Mesenchymal stem cell (in vitro differentiated cells and primary cell): ENCODE results near the gene SLC35F4.

Source experiments
- DNase-seq: peaks from one replicate; pipeline ENCODE4 v3.0.0-alpha.2; 2013
- H2AFZ ChIP-seq: one replicate; pipeline ENCODE4 v1.6.1; 2013; ENCODE audit warnings: low read depth, mild to moderate bottlenecking, control low read depth, inconsistent platforms, low read length, moderate library complexity
- H2AK5ac ChIP-seq: 2 replicates; pipeline ENCODE4 v1.6.1; 2013; ENCODE audit warnings: low read length, moderate library complexity, mild to moderate bottlenecking, inconsistent platforms; ENCODE audit not compliant: severe bottlenecking
- H2BK120ac ChIP-seq: one replicate; pipeline ENCODE4 v1.6.1; 2013; ENCODE audit warnings: low read depth, mild to moderate bottlenecking, inconsistent platforms, low read length, moderate library complexity
- H2BK12ac ChIP-seq, 2 experiments: one replicate each; pipeline ENCODE4 v1.6.1; 2013; ENCODE audit warnings: inconsistent platforms in 2 of 2, low read length in 2 of 2, mild to moderate bottlenecking in 2 of 2, moderate library complexity in 2 of 2, control low read depth in 1 of 2
- H2BK15ac ChIP-seq: one replicate; pipeline ENCODE4 v1.6.1; 2013; ENCODE audit warnings: mild to moderate bottlenecking, low read depth, inconsistent platforms; ENCODE audit not compliant: poor library complexity, severe bottlenecking
- H2BK5ac ChIP-seq: 2 replicates; pipeline ENCODE4 v1.6.1; 2013; ENCODE audit warnings: low read depth, mild to moderate bottlenecking, low read length, control low read depth, inconsistent platforms; ENCODE audit not compliant: poor library complexity, severe bottlenecking
- H3K14ac ChIP-seq, 2 experiments: one replicate each; pipeline ENCODE4 v1.6.1; 2013; ENCODE audit warnings: inconsistent platforms in 2 of 2, low read length in 2 of 2, control low read depth in 1 of 2, mild to moderate bottlenecking in 1 of 2, moderate library complexity in 1 of 2
- H3K18ac ChIP-seq, 2 experiments: one replicate each; pipeline ENCODE4 v1.6.1; 2013; ENCODE audit warnings: inconsistent platforms in 2 of 2, low read length in 2 of 2, control low read depth in 1 of 2, low read depth in 1 of 2, mild to moderate bottlenecking in 1 of 2
- H3K23ac ChIP-seq, 2 experiments: one replicate each; pipeline ENCODE4 v1.6.1; 2013; ENCODE audit warnings: inconsistent platforms in 2 of 2, low read length in 2 of 2, mild to moderate bottlenecking in 2 of 2, moderate library complexity in 2 of 2, control low read depth in 1 of 2
- H3K27ac ChIP-seq: 2 replicates; pipeline ENCODE4 v1.5.1; 2013; ENCODE audit warnings: mild to moderate bottlenecking, moderate library complexity, low read length, control low read depth, inconsistent platforms; ENCODE audit not compliant: poor library complexity, severe bottlenecking
- H3K27me3 ChIP-seq, 2 experiments: 2 replicates each; pipeline versions ENCODE4 v1.6.1 to v1.7.0; 2013; ENCODE audit warnings: low read length in 2 of 2, mild to moderate bottlenecking in 2 of 2, moderate library complexity in 2 of 2, control low read depth in 1 of 2, inconsistent platforms in 1 of 2; ENCODE audit not compliant: control insufficient read depth in 1 of 2, insufficient read depth in 1 of 2
- H3K36me3 ChIP-seq, 2 experiments: 2 replicates each; pipeline versions ENCODE4 v1.6.1 to v1.7.0; 2013; ENCODE audit warnings: low read length in 2 of 2, control low read depth in 1 of 2, inconsistent platforms in 1 of 2, low read depth in 1 of 2, mild to moderate bottlenecking in 1 of 2; ENCODE audit not compliant: insufficient read depth in 2 of 2, control insufficient read depth in 1 of 2
- H3K4ac ChIP-seq, 2 experiments: one replicate each; pipeline ENCODE4 v1.6.1; 2013; ENCODE audit warnings: inconsistent platforms in 2 of 2, low read length in 2 of 2, mild to moderate bottlenecking in 2 of 2, moderate library complexity in 2 of 2, control low read depth in 1 of 2, low read depth in 1 of 2
- H3K4me1 ChIP-seq: 2 replicates; pipeline ENCODE4 v1.6.1; 2013; ENCODE audit warnings: low read depth, low read length, control low read depth; ENCODE audit not compliant: control insufficient read depth, insufficient read depth
- H3K4me2 ChIP-seq: 2 replicates; pipeline ENCODE4 v1.6.1; 2013; ENCODE audit warnings: low read length, mild to moderate bottlenecking, inconsistent platforms; ENCODE audit not compliant: poor library complexity, severe bottlenecking
- H3K4me3 ChIP-seq, 2 experiments: 2 replicates each; pipeline versions ENCODE4 v1.5.1 to v1.7.0; 2013; ENCODE audit warnings: low read length in 2 of 2, mild to moderate bottlenecking in 2 of 2, control low read depth in 1 of 2, low read depth in 1 of 2; ENCODE audit not compliant: insufficient read depth in 1 of 2
- H3K79me1 ChIP-seq: replicated peaks from 2 replicates; pipeline ENCODE4 v1.6.1; 2013; ENCODE audit warnings: mild to moderate bottlenecking, control low read depth, low read length, inconsistent platforms; ENCODE audit not compliant: poor library complexity, severe bottlenecking
- H3K9ac ChIP-seq: 2 replicates; pipeline ENCODE4 v1.7.0; 2013; ENCODE audit warnings: mild to moderate bottlenecking, low read length, moderate library complexity
- H3K9me3 ChIP-seq: 2 replicates; pipeline ENCODE4 v1.7.0; 2013; ENCODE audit warnings: mild to moderate bottlenecking, low read length; ENCODE audit not compliant: control insufficient read depth
- H4K8ac ChIP-seq: one replicate; pipeline ENCODE4 v1.6.1; 2013; ENCODE audit warnings: inconsistent platforms, mild to moderate bottlenecking, low read length, moderate library complexity
- H4K91ac ChIP-seq: one replicate; pipeline ENCODE4 v1.6.1; 2013; ENCODE audit warnings: mild to moderate bottlenecking, low read length, inconsistent platforms
- WGBS: methylation state at CpG from one replicate; pipeline ENCODE4 v1.1.7; 2013; ENCODE audit warnings: mixed read lengths; 5-methylcytosine and 5-hydroxymethylcytosine counted together

The SLC35F4 gene

GRCh38 chr14:57822081-57822480 lies 43.8 kb downstream of the SLC35F4 start:
- H3K36me3 ChIP-seq: no peaks in the 10 kb centered on the region
- H3K4me1 ChIP-seq: no peaks in the 10 kb centered on the region
- no peak overlapping the region for H2AK5ac ChIP-seq
- H3K23ac ChIP-seq: no peak overlapping the region
- no peak overlapping the region for H4K91ac ChIP-seq
- no peak overlapping the region for H3K4me3 ChIP-seq
- H3K79me1 ChIP-seq: no peaks in the 10 kb centered on the region
- H3K9ac ChIP-seq: no peak overlapping the region
- H2BK120ac ChIP-seq: no peak overlapping the region
- H3K27ac ChIP-seq: no peak overlapping the region
- no peak overlapping the region for H2BK15ac ChIP-seq
- H2AFZ ChIP-seq: no peak overlapping the region
- no peak overlapping the region for H2BK5ac ChIP-seq
- H4K8ac ChIP-seq: no peak overlapping the region
- no peaks in the 10 kb centered on the region for H3K27me3 ChIP-seq
- H3K4me2 ChIP-seq: no peak overlapping the region
- DNase-seq: no peak
- H3K9me3 ChIP-seq: no peaks in the 10 kb centered on the region
- H2BK12ac ChIP-seq: no peak overlapping the region
- no peak overlapping the region for H3K4ac ChIP-seq
- no peak overlapping the region for H3K14ac ChIP-seq
- H3K18ac ChIP-seq: no peak overlapping the region

GRCh38 chr14:57820581-57820980 lies 45.3 kb downstream of the SLC35F4 start:
- H3K4me1 ChIP-seq: no peaks in the 10 kb centered on the region
- H3K14ac ChIP-seq: no peak overlapping the region
- H3K23ac ChIP-seq: no peak overlapping the region
- no peak overlapping the region for H3K18ac ChIP-seq
- DNase-seq: no peak
- H2BK12ac ChIP-seq: no peak overlapping the region
- no peak overlapping the region for H2BK5ac ChIP-seq
- WGBS: 100% methylated on average over 1 of the region's 2 CpGs
- H3K9me3 ChIP-seq: no peaks in the 10 kb centered on the region
- H2AK5ac ChIP-seq: no peak overlapping the region
- no peak overlapping the region for H2BK120ac ChIP-seq
- H3K4me3 ChIP-seq: no peak overlapping the region
- H2AFZ ChIP-seq: no peak overlapping the region
- H3K79me1 ChIP-seq: no peaks in the 10 kb centered on the region
- no peak overlapping the region for H3K4ac ChIP-seq
- no peaks in the 10 kb centered on the region for H3K27me3 ChIP-seq
- H3K27ac ChIP-seq: no peak overlapping the region
- no peak overlapping the region for H4K91ac ChIP-seq
- peak overlapping the region; percentile 48 for H3K9ac ChIP-seq
- no peak overlapping the region for H3K4me2 ChIP-seq
- H3K36me3 ChIP-seq: no peaks in the 10 kb centered on the region
- no peak overlapping the region for H2BK15ac ChIP-seq
- H4K8ac ChIP-seq: no peak overlapping the region

GRCh38 chr14:57818511-57818910 lies 47.4 kb downstream of the SLC35F4 start:
- WGBS: 38% methylated on average over 1 of the region's 1 CpG
- Histone ChIP-seq H3K14ac (no peak overlapping the region), H3K4me2 (no peak overlapping the region)

GRCh38 chr14:57816568-57817284 lies 49.2 kb downstream of the SLC35F4 start:
- Histone ChIP-seq H2BK120ac (no peak overlapping the region), H3K27ac (no peak overlapping the region)
- DNase-seq: no peak

More at GRCh38 chr14:57818511-57818910, 47.4 kb downstream of the SLC35F4 start:
- Histone ChIP-seq H2AK5ac (no peak overlapping the region), H4K91ac (no peak overlapping the region), H3K36me3 (no peaks in the 10 kb centered on the region), H3K23ac (no peak overlapping the region), H3K27me3 (no peaks in the 10 kb centered on the region), H3K9me3 (no peaks in the 10 kb centered on the region), H4K8ac (no peak overlapping the region), H2BK12ac (no peak overlapping the region), H2BK15ac (no peak overlapping the region), H3K4me3 (no peak overlapping the region), H3K27ac (no peak overlapping the region), H2BK120ac (no peak overlapping the region), H3K4ac (no peak overlapping the region), H3K79me1 (no peaks in the 10 kb centered on the region), H3K9ac (no peak overlapping the region), H3K18ac (no peak overlapping the region), H3K4me1 (no peaks in the 10 kb centered on the region), H2AFZ (no peak overlapping the region), H2BK5ac (no peak overlapping the region)
- DNase-seq: no peak

More at GRCh38 chr14:57816568-57817284, 49.2 kb downstream of the SLC35F4 start:
- H3K27me3 ChIP-seq: no peaks in the 10 kb centered on the region
- no peak overlapping the region for H3K9ac ChIP-seq
- no peak overlapping the region for H4K8ac ChIP-seq
- H4K91ac ChIP-seq: no peak overlapping the region
- H3K9me3 ChIP-seq: no peaks in the 10 kb centered on the region
- no peak overlapping the region for H3K14ac ChIP-seq
- no peak overlapping the region for H3K4ac ChIP-seq
- H3K36me3 ChIP-seq: no peaks in the 10 kb centered on the region
- no peak overlapping the region for H2AK5ac ChIP-seq
- H2AFZ ChIP-seq: no peak overlapping the region
- no peak overlapping the region for H2BK12ac ChIP-seq
- no peak overlapping the region for H2BK5ac ChIP-seq
- H3K79me1 ChIP-seq: no peaks in the 10 kb centered on the region
- WGBS: 82% methylated on average over 1 of the region's 2 CpGs
- H3K4me2 ChIP-seq: no peak overlapping the region
- H2BK15ac ChIP-seq: no peak overlapping the region
- H3K18ac ChIP-seq: no peak overlapping the region
- no peak overlapping the region for H3K23ac ChIP-seq
- no peak overlapping the region for H3K4me3 ChIP-seq
- H3K4me1 ChIP-seq: no peaks in the 10 kb centered on the region
